HCT116 (cell line): ENCODE data around the gene LAYN. TPM values are rescaled to one million over a fixed set of nuclear protein-coding genes. Genes with fewer than 3 reads are reported as not detected.

Experiments
- ATAC-seq: fragments of 200-7000 bp; cut with Tn5 transposase; 2 replicates; pipeline ENCODE4 v1.9.1; 2020; ENCODE audit warnings: mild to moderate bottlenecking, moderate library complexity
- BruUV-seq: library from RNA; stranded (reverse); fragments of 400-500 nt; replicated peaks from 2 replicates; lab custom pipeline; 2021; lab: Mats Ljungman, UMichigan
- CTCF ChIA-PET: fragments of 300-600 bp; sonication (Branson Sonifier 250); formaldehyde crosslinking; loops from one replicate; lab custom pipeline; 2021; ENCODE audit warnings: antibody characterized with exemption; lab: Charles Lee
- POLR2A ChIA-PET: fragments of 300-600, 350-600 bp; sonication (Branson Sonifier 250); formaldehyde crosslinking; loops from one replicate; lab custom pipeline; 2021; ENCODE audit warnings: antibody characterized with exemption; lab: Charles Lee
- RAD21 ChIA-PET, 2 experiments: fragments of 300-600 bp; sonication (Branson Sonifier 250); formaldehyde crosslinking; loops; one replicate each; lab custom pipeline; 2023; ENCODE audit warnings: low total read pairs in 2 of 2; ENCODE audit not compliant: uncharacterized antibody in 2 of 2, unreplicated experiment in 2 of 2, low non-redundant PET in 1 of 2; lab: Charles Lee
- DNase-seq: peaks from one replicate; pipeline ENCODE4 v3.0.0-alpha.2; 2010; ENCODE audit warnings: low read depth, low spot score
- H2AFZ ChIP-seq: fragments of 200-600 bp; shearing (Covaris generic), sonication (generic); 2 replicates; pipeline ENCODE4 v1.6.1; 2017; ENCODE audit warnings: low read depth, mixed run types, mixed read lengths, antibody characterized with exemption, low read length; ENCODE audit not compliant: poor library complexity, severe bottlenecking
- H3K27ac ChIP-seq: 2 replicates; pipeline ENCODE4 v1.5.1; 2012; ENCODE audit warnings: low read depth, low read length
- H3K27me3 ChIP-seq: fragments of 200-600 bp; sonication (generic); 2 replicates; pipeline ENCODE4 v1.6.1; 2016; ENCODE audit warnings: mixed run types, low read length, mixed read lengths; ENCODE audit not compliant: insufficient read depth
- H3K36me3 ChIP-seq, 2 experiments: fragments of 200-500 bp in 1 of 2; fragments of 200-600 bp in 1 of 2; sonication (Bioruptor generic) in 1 of 2; sonication (generic) in 1 of 2; 2 replicates each; pipeline versions ENCODE4 v1.5.1 to v1.6.1; 2014 to 2016; ENCODE audit warnings: low read length in 2 of 2, inconsistent platforms in 1 of 2, mixed read lengths in 1 of 2, mixed run types in 1 of 2; ENCODE audit not compliant: insufficient read depth in 2 of 2, control insufficient read depth in 1 of 2
- H3K4me1 ChIP-seq, 2 experiments: fragments of 200-600 bp in 1 of 2; sonication (generic) in 1 of 2; 2 replicates each; pipeline versions ENCODE4 v1.5.1 to v1.6.1; 2012 to 2017; ENCODE audit warnings: low read length in 2 of 2, inconsistent platforms in 1 of 2, mild to moderate bottlenecking in 1 of 2, mixed read lengths in 1 of 2, mixed run types in 1 of 2, moderate library complexity in 1 of 2; ENCODE audit not compliant: insufficient read depth in 2 of 2, control insufficient read depth in 1 of 2
- H3K4me2 ChIP-seq: fragments of 200-600 bp; sonication (generic); 2 replicates; pipeline ENCODE4 v1.6.1; 2017; ENCODE audit warnings: mixed run types, low read length, mixed read lengths
- H3K4me3 ChIP-seq, 2 experiments: fragments of 200-600 bp in 1 of 2; sonication (generic) in 1 of 2; replicated peaks in 1 of 2; 2 replicates each; pipeline ENCODE4 v1.5.1; 2011 to 2016; ENCODE audit warnings: low read length in 2 of 2, control low read depth in 1 of 2, low read depth in 1 of 2, mild to moderate bottlenecking in 1 of 2, mixed read lengths in 1 of 2, mixed run types in 1 of 2
- H3K79me2 ChIP-seq: fragments of 200-600 bp; sonication (generic); 2 replicates; pipeline ENCODE4 v1.6.1; 2017; ENCODE audit warnings: mild to moderate bottlenecking, mixed run types, low read length, moderate library complexity, mixed read lengths; ENCODE audit not compliant: insufficient read depth
- H3K9ac ChIP-seq: fragments of 200-600 bp; sonication (generic); 2 replicates; pipeline ENCODE4 v1.6.1; 2016; ENCODE audit warnings: low read length, mixed read lengths
- H3K9me2 ChIP-seq: fragments of 200-600 bp; sonication (generic), shearing (Covaris generic); 2 replicates; pipeline ENCODE4 v1.6.1; 2017; ENCODE audit warnings: mixed run types, mild to moderate bottlenecking, moderate library complexity; ENCODE audit not compliant: insufficient read depth
- H3K9me3 ChIP-seq, 2 experiments: fragments of 200-500 bp in 1 of 2; fragments of 200-600 bp in 1 of 2; sonication (Bioruptor generic) in 1 of 2; sonication (generic) in 1 of 2; 2 replicates each; pipeline ENCODE4 v1.6.1; 2014 to 2017; ENCODE audit warnings: low read length in 2 of 2, mixed read lengths in 2 of 2, inconsistent platforms in 1 of 2, low read depth in 1 of 2, mild to moderate bottlenecking in 1 of 2, mixed run types in 1 of 2, moderate library complexity in 1 of 2; ENCODE audit not compliant: control insufficient read depth in 1 of 2, insufficient read depth in 1 of 2
- H4K20me1 ChIP-seq: fragments of 200-600 bp; sonication (generic), shearing (Covaris generic); 2 replicates; pipeline ENCODE4 v1.6.1; 2017; ENCODE audit warnings: mixed run types, mild to moderate bottlenecking, moderate library complexity; ENCODE audit not compliant: insufficient read depth
- ATF3 ChIP-seq: IDR thresholded peaks from 2 replicates; pipeline ENCODE4 v1.6.1; 2012
- CBX3 ChIP-seq: IDR thresholded peaks from 2 replicates; pipeline ENCODE4 v1.6.1; 2012; ENCODE audit warnings: low read depth
- CEBPB ChIP-seq: IDR thresholded peaks from 2 replicates; pipeline ENCODE4 v1.6.1; 2012; ENCODE audit warnings: low read depth
- EGR1 ChIP-seq: IDR thresholded peaks from 2 replicates; pipeline ENCODE4 v1.6.1; 2012; ENCODE audit warnings: low read depth
- ELF1 ChIP-seq: IDR thresholded peaks from 2 replicates; pipeline ENCODE4 v1.6.1; 2012; ENCODE audit warnings: low read depth, borderline replicate concordance
- EZH2 ChIP-seq: fragments of 200-600 bp; sonication (generic); IDR thresholded peaks from 2 replicates; pipeline ENCODE4 v1.6.1; 2017; ENCODE audit warnings: antibody characterized with exemption, mixed run types
- EZH2phosphoT487 ChIP-seq: fragments of 200-600 bp; IDR thresholded peaks from 2 replicates; pipeline ENCODE4 v1.6.1; 2018; ENCODE audit warnings: antibody characterized with exemption, borderline replicate concordance
- JUND ChIP-seq: IDR thresholded peaks from 2 replicates; pipeline ENCODE4 v1.6.1; 2012
- MAX ChIP-seq: IDR thresholded peaks from 2 replicates; pipeline ENCODE4 v1.6.1; 2012
- POLR2A ChIP-seq: IDR thresholded peaks from 2 replicates; pipeline ENCODE4 v1.7.0; 2011; ENCODE audit warnings: borderline replicate concordance; ENCODE audit not compliant: insufficient read depth, insufficient read length; ENCODE audit errors: extremely low read depth
- SP1 ChIP-seq: IDR thresholded peaks from 2 replicates; pipeline ENCODE4 v1.6.1; 2012; ENCODE audit warnings: low read depth
- SRF ChIP-seq: IDR thresholded peaks from 2 replicates; pipeline ENCODE4 v1.6.1; 2012; ENCODE audit warnings: low read depth
- TCF7L2 ChIP-seq: IDR thresholded peaks from 2 replicates; pipeline ENCODE4 v1.7.0; 2011; ENCODE audit warnings: borderline replicate concordance, inconsistent platforms; ENCODE audit not compliant: insufficient read depth, insufficient read length; ENCODE audit errors: extremely low read depth
- YY1 ChIP-seq: IDR thresholded peaks from 2 replicates; pipeline ENCODE4 v1.6.1; 2011; ENCODE audit warnings: low read length, low read depth, moderate library complexity, mild to moderate bottlenecking; ENCODE audit not compliant: insufficient replicate concordance; ENCODE audit errors: extremely low read depth
- ZBTB33 ChIP-seq: IDR thresholded peaks from 2 replicates; pipeline ENCODE4 v1.6.1; 2011; ENCODE audit warnings: mild to moderate bottlenecking, low read length, moderate library complexity; ENCODE audit not compliant: insufficient replicate concordance; ENCODE audit errors: extremely low read depth
- ZFX ChIP-seq: fragments of 450-650 bp; IDR thresholded peaks from 2 replicates; pipeline ENCODE4 v1.6.1; 2017
- ZNF274 ChIP-seq: fragments of 200-500 bp; sonication (Bioruptor generic); IDR thresholded peaks from 2 replicates; pipeline ENCODE4 v1.6.1; 2014; ENCODE audit warnings: mild to moderate bottlenecking, low read depth, low read length, inconsistent platforms
- intact Hi-C: fragments of 100-400 bp; cut with micrococcal nuclease; formaldehyde crosslinking; loops from 2 replicates; pipeline ENCODE4 v1.10.0; 2022
- total RNA-seq: library from RNA; stranded (reverse); gene quantifications from one replicate; pipeline ENCODE4 v1.2.1, GENCODE V29; 2021; ENCODE audit not compliant: unreplicated experiment

The LAYN gene
- total RNA-seq, 1 experiment from 2014 or later, result not detected

- ChIA-PET CTCF (no interaction called here), POLR2A (no interaction called here), RAD21 (no interaction called here)
- Histone ChIP-seq H3K4me3 (no peak within 1 kb of the TSS), H3K36me3 (no peaks in the 10 kb centered on the region), H3K9me2 (no peaks in the 10 kb centered on the region), H3K4me2 (no peak within 1 kb of the TSS), H3K9ac (no peak within 1 kb of the TSS), H2AFZ (no peak within 1 kb of the TSS), H3K79me2 (no peaks in the 10 kb centered on the region), H3K4me1 (no peaks in the 10 kb centered on the region), H3K27ac (no peak within 1 kb of the TSS), H3K9me3 (no peaks in the 10 kb centered on the region), H3K27me3 (no peaks in the 10 kb centered on the region)
- no peak for DNase-seq
- intact Hi-C loops, result no loop called here
- no TSS peak for BruUV-seq
- ATAC-seq, result no peak
- TF ChIP-seq SRF (no peak), ZNF274 (no peak), MAX (no peak), CEBPB (no peak)
- TF ChIP-seq, all 23 proteins: peak for 0
- no peaks in the 10 kb centered on the region for H4K20me1 ChIP-seq
These were observed 26.1 kb upstream of the LAYN start, which contains the start of gene HOATZ for GRCh38 chr11:111514216-111515031. Gene HOATZ (plus strand): TSS chr11:111514778. CDS start chr11:111514785, 7 bp downstream.

- no TSS peak for BruUV-seq
- Histone ChIP-seq H3K4me2 (no peak overlapping the region), H2AFZ (no peak overlapping the region), H3K36me3 (no peaks in the 10 kb centered on the region), H3K4me1 (no peaks in the 10 kb centered on the region), H3K27me3 (no peaks in the 10 kb centered on the region), H3K79me2 (no peaks in the 10 kb centered on the region), H3K9ac (no peak overlapping the region), H4K20me1 (no peaks in the 10 kb centered on the region), H3K4me3 (no peak overlapping the region), H3K9me3 (no peaks in the 10 kb centered on the region), H3K9me2 (no peaks in the 10 kb centered on the region), H3K27ac (no peak overlapping the region)
- ChIA-PET CTCF (no interaction called here), RAD21 (no interaction called here), POLR2A (no interaction called here)
- intact Hi-C loops, result no loop called here
- no peak for ATAC-seq
- DNase-seq, result no peak
- TF ChIP-seq ZBTB33, result no peak
- TF ChIP-seq ATF3, result no peak
- TF ChIP-seq EZH2phosphoT487, result no peak
- no peak for TF ChIP-seq EGR1
- no peak for TF ChIP-seq POLR2A
- TF ChIP-seq CEBPB, result no peak
- no peak for TF ChIP-seq JUND
- no peak for TF ChIP-seq EZH2
- TF ChIP-seq MAX, result no peak
- no peak for TF ChIP-seq SP1
- TF ChIP-seq YY1, result no peak
- TF ChIP-seq ZNF274, result no peak
- TF ChIP-seq TCF7L2, result no peak
- no peak for TF ChIP-seq ELF1
- TF ChIP-seq CBX3, result no peak
- no peak for TF ChIP-seq ZFX
These were observed 24.9 kb upstream of the LAYN start for GRCh38 chr11:111515591-111515990.
